Aorta (tissue), 5 donors: ENCODE measurements around the gene ETS1. TPM values are rescaled to one million over a fixed set of nuclear protein-coding genes. Genes with fewer than 3 reads are reported as not detected.

Experiments used
- ATAC-seq: fragments of 200-7000 bp; cut with Tn5 transposase; one replicate; pipeline ENCODE4 v1.9.1; 2022; ENCODE audit warnings: moderate library complexity; ENCODE audit not compliant: low FRiP score
- DNase-seq, 2 donors: peaks; one replicate each; pipeline ENCODE4 v3.0.0-alpha.2; 2020
- H3K27ac ChIP-seq, 2 donors: one replicate each; pipeline ENCODE4 v1.5.1; 2013; ENCODE audit warnings: low read length in 2 of 2, mild to moderate bottlenecking in 2 of 2, moderate library complexity in 2 of 2, control low read depth in 1 of 2, inconsistent platforms in 1 of 2, low read depth in 1 of 2
- H3K27me3 ChIP-seq, 2 donors: one replicate each; pipeline ENCODE4 v1.6.1; 2013; ENCODE audit warnings: control low read depth in 1 of 2, low read length in 1 of 2, mild to moderate bottlenecking in 1 of 2, moderate library complexity in 1 of 2; ENCODE audit not compliant: insufficient read depth in 2 of 2, control insufficient read depth in 1 of 2
- H3K36me3 ChIP-seq, 2 donors: one replicate each; pipeline ENCODE4 v1.6.1; 2013; ENCODE audit warnings: control low read depth in 1 of 2, low read length in 1 of 2, mild to moderate bottlenecking in 1 of 2; ENCODE audit not compliant: insufficient read depth in 2 of 2, control insufficient read depth in 1 of 2
- H3K4me1 ChIP-seq, 2 donors: one replicate each; pipeline ENCODE4 v1.6.1; 2013; ENCODE audit warnings: low read length in 2 of 2, control low read depth in 1 of 2, mild to moderate bottlenecking in 1 of 2, moderate library complexity in 1 of 2; ENCODE audit not compliant: insufficient read depth in 2 of 2, control insufficient read depth in 1 of 2
- H3K4me3 ChIP-seq, 2 donors: one replicate each; pipeline ENCODE4 v1.5.1; 2013; ENCODE audit warnings: low read length in 2 of 2, control low read depth in 1 of 2, mild to moderate bottlenecking in 1 of 2
- H3K9me3 ChIP-seq: one replicate; pipeline ENCODE4 v1.6.1; 2013; ENCODE audit warnings: mild to moderate bottlenecking, low read length; ENCODE audit not compliant: control insufficient read depth
- WGBS, 2 donors: extraction: QIAGEN DNeasy Blood & Tissue Kit; methylation state at CpG; one replicate each; pipeline ENCODE4 v1.1.7; 2013; 5-methylcytosine and 5-hydroxymethylcytosine counted together
- intact Hi-C, 2 donors: fragments of 100-400 bp; cut with DNase I; formaldehyde crosslinking; loops; one replicate each; pipeline versions ENCODE4 v1.14.2 to v1.15.0; 2022
- polyA plus RNA-seq, 2 donors: library from polyadenylated mRNA; stranded (reverse); fragments of 200-250 nt; gene quantifications; one replicate each; pipeline ENCODE4 v1.2.3, GENCODE V29; 2013
- total RNA-seq, 2 donors: library from RNA; stranded (reverse); fragmentation: NEBNext Ultra II Directional; extraction: Animal tissue kit (Norgen Biotek cat#: 25700); gene quantifications; one replicate each; pipeline ENCODE4 v1.2.1, GENCODE V29; 2021
- donor health status: healthy with polysubstance abuse.
- donor health status: Bipolar disorder and iron deficiency.
- donor health status: DM: no; HTN: no; CAD: no.
- donor health status: DM: no; HTN: no; CAD: no.
- donor health status: DM: yes; HTN: yes; CAD: no.

ETS1 gene
- total and polyA plus RNA-seq, 4 donors: 17.8 to 125 (median 69.8) TPM

DNA sequence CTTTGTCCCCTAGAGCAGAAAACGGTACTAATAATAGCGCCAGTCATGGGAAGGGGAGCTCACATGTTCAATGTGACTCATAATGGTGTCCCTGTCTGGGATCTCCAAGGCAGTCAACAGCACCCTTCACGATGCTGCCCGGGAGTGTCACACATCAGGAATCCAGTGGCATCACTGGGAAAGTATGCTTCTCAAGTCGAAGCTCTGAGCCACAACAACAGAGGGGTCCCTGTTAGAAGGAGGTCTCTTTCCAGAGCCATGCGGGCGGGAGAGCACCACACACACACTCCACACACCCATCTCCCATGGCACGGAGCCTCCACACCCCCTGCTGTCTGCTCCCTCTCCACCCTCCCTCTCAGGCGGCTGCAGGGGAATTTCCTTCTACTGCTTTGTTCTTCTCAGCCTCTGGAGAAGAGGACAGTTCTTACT, 119.7 kb downstream of the ETS1 start:
- DNase-seq (peak; percentile 77 to 83), ATAC-seq (peak; percentile 81)
- H3K27me3 ChIP-seq: no peaks in the 10 kb centered on the region
- WGBS, 2 donors: 3 to 8% methylated on average over 9 of the region's 9 CpGs
- H3K36me3 ChIP-seq: peaks cover 0 to 4% of the 10 kb centered on the region in 2 donors
- no peaks in the 10 kb centered on the region for H3K9me3 ChIP-seq
- peak overlapping the region in 1 of 2 donors; percentile 70 for H3K27ac ChIP-seq
- intact Hi-C loops: loop anchor here (1.0 to 5.0 kb wide), 4 partner anchors 55 to 175 kb away; no protein-coding TSS in a partner anchor
- peaks cover 3 to 14% of the 10 kb centered on the region in 2 donors for H3K4me1 ChIP-seq
- H3K4me3 ChIP-seq: no peak overlapping the region

DNA sequence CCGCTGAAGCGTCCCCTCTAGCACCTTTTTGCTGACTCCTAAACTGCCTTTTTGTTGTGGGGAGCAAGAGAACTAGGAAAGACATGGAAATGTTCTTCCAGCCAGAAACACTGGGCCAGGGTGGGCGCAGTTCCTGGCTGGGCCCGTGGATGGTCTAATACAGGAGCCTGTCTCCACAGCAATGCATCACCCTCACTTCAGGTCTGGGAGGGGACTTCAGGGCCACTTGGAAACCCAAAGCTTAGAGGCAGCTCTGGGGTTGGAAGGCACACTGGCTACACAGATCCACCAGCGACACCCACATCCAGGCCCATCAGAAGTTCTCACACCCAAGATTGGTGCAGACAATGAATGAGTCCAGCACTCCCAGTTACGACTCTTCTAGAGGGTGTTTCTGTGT, 120.3 kb downstream of the ETS1 start:
- Histone ChIP-seq H3K36me3 (peaks cover 0 to 2% of the 10 kb centered on the region in 2 donors), H3K27me3 (no peaks in the 10 kb centered on the region), H3K9me3 (no peaks in the 10 kb centered on the region), H3K4me3 (no peak overlapping the region), H3K4me1 (peaks cover 3 to 14% of the 10 kb centered on the region in 2 donors), H3K27ac (peak overlapping the region in 1 of 2 donors; percentile 62)
- 83 to 87% methylated on average over 6 of the region's 6 CpGs for WGBS, 2 donors
- intact Hi-C loops: loop anchor here (1.0 to 5.0 kb wide), 4 partner anchors 55 to 175 kb away; no protein-coding TSS in a partner anchor
- ATAC-seq: no peak
- no peak for DNase-seq

DNA sequence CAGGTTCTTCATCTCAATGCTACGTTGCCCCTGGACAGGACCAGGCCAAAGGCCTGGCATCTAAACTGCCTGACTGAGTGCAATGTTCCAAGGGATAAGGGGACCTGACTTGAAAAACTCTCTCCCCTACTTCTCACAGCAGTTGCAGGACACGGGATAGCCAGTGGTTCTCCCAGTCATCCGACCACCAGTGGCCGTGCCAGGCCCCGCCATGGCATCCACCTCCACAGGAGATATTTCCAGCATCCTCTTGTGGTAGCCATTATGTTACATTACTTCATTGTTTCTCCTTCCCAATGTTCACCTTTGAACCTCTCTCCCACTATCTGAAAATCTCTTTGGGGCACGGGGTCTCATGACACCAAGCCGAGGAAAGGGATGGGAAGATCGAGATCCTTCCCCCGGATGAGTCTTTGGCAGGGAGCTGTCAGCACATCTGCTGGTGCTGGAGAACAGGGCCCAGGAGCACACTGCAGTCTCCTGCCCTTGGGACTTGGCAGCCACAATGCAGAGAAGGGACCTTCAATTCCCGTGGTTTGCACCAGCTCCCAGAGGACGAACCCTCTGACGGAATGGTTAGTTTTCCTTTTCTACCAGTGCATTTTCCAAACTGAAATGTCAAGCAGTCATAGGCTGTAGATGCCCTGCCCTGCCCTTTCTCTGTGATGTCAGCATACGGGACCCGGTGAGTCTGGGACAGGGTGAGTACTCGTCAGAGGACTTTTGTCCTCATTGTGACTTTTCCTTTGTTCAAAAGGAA, 121.2 kb downstream of the ETS1 start:
- H3K4me3 ChIP-seq: no peak overlapping the region
- peaks cover 3 to 14% of the 10 kb centered on the region in 2 donors for H3K4me1 ChIP-seq
- H3K27me3 ChIP-seq: no peaks in the 10 kb centered on the region
- H3K36me3 ChIP-seq: peaks cover 0 to 2% of the 10 kb centered on the region in 2 donors
- DNase-seq: peak in 1 of 2 donors; percentile 74
- no peaks in the 10 kb centered on the region for H3K9me3 ChIP-seq
- H3K27ac ChIP-seq: peak overlapping the region in 1 of 2 donors; percentile 8
- WGBS, 2 donors: 85 to 92% methylated on average over 15 of the region's 15 CpGs
- intact Hi-C loops: loop anchor here (5.0 kb wide), 3 partner anchors 56 to 174 kb away; no protein-coding TSS in a partner anchor
- peak; percentile 19 for ATAC-seq

DNA sequence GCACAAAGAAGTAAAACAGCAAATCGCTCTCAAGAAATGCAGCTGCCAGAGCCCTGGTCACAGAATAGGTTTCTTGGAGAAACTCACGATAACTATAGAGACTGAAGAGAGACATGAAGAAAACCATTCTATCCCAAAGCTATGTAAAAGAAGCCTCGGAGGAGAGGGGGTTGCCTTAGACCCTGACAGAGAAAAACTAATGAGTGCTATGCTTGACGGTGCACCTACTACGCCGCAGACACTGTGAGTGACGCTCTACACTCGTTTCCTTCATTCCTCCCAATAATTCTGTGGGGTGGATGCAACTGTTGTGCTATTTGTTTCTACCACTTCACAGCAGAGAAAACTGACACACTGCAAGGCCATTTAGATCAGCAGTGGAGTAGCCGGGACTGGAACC, 121.8 kb downstream of the ETS1 start:
- H3K4me3 ChIP-seq: no peak overlapping the region
- WGBS, 2 donors: 95 to 96% methylated on average over 9 of the region's 9 CpGs
- ATAC-seq (no peak), DNase-seq (no peak)
- no peaks in the 10 kb centered on the region for H3K27me3 ChIP-seq
- H3K27ac ChIP-seq: peak overlapping the region in 1 of 2 donors; percentile 2
- peaks cover 3 to 14% of the 10 kb centered on the region in 2 donors for H3K4me1 ChIP-seq
- H3K36me3 ChIP-seq: peaks cover 0 to 2% of the 10 kb centered on the region in 2 donors
- intact Hi-C loops: loop anchor here (5.0 kb wide), 3 partner anchors 57 to 173 kb away; no protein-coding TSS in a partner anchor
- no peaks in the 10 kb centered on the region for H3K9me3 ChIP-seq

DNA sequence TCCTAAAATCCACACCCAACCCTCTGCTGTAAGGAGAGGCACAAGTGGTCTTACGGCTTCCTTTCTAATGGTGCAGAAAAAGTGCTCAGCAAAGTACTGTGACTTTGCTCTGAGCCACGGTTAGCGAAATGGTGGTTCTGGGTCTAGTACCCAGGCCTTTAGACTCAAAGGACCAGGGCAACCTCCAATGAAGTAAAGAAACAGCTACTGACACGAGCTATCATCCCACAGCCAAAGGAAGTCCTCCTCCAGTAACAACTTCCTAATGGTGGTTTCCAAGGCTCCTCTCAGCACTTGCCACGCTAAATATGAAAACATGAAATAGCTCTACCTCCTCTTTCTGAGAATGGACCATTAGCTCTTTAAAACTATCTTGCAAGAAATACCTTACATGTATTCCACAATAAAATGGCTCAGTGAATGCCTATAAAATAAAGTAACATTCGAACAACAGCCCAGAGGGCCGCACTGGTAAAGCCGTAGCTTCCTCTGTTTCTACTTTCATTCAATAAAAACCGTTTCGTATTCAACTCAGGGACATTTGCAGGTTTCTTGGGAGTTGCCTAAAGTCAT, 122.4 kb downstream of the ETS1 start:
- Histone ChIP-seq H3K4me1 (peaks cover 3 to 14% of the 10 kb centered on the region in 2 donors), H3K27ac (peak overlapping the region; percentile 2 to 9), H3K27me3 (no peaks in the 10 kb centered on the region), H3K4me3 (no peak overlapping the region), H3K9me3 (no peaks in the 10 kb centered on the region), H3K36me3 (peaks cover 0 to 2% of the 10 kb centered on the region in 2 donors)
- ATAC-seq (no peak), DNase-seq (no peak)
- WGBS, 2 donors: 79 to 80% methylated on average over 10 of the region's 10 CpGs
- intact Hi-C loops: loop anchor here (5.0 kb wide), 3 partner anchors 57 to 173 kb away; no protein-coding TSS in a partner anchor

DNA sequence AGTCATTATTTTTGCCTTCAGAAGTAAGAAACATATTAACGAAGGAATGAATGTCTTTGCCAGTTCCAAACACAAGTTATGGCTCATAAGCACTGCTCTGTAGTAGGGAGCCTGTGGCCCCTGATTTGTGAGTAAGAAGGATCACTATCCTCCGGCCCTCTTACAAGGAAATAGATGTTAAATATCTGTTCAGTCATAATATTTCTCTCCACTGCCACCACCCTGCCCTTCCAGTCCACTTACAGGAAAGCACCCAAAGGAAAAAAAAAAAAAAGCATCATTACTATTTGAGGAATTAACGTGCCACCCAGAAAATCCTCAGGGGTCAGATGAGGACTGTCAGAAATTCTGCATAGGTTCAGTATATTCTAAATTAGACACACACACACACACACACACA, 123.4 kb downstream of the ETS1 start:
- H3K9me3 ChIP-seq: no peaks in the 10 kb centered on the region
- H3K36me3 ChIP-seq: peaks cover 2 to 6% of the 10 kb centered on the region in 2 donors
- no peaks in the 10 kb centered on the region for H3K27me3 ChIP-seq
- WGBS, 2 donors: 7 to 11% methylated on average over 3 of the region's 3 CpGs
- no peak overlapping the region for H3K27ac ChIP-seq
- DNase-seq: no peak
- intact Hi-C loops: no loop called here
- H3K4me1 ChIP-seq: peaks cover 3 to 14% of the 10 kb centered on the region in 2 donors
- ATAC-seq: no peak
- H3K4me3 ChIP-seq: no peak overlapping the region

DNA sequence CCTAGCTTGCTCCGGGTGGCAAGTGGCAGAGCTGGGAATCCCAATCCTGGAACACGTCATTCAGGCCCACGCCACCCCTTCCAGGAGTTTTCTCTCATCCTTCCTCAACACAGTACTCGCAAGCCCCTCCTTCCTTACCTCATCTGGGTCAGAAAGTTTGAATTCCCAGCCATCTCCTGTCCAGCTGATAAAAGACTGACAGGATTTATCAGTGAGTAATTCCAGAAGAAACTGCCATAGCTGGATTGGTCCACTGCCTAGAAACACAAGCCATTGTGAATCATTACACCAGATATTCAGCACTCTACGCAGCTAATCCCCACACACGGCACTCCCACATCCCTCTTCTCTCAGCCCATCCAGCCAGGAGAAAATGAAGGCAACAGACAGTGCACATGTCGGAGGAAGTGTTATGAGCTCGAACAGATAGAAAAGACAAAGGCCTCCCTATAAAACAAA, 124.0 kb downstream of the ETS1 start:
- intact Hi-C loops: no loop called here
- 6 to 13% methylated on average over 8 of the region's 8 CpGs for WGBS, 2 donors

DNA sequence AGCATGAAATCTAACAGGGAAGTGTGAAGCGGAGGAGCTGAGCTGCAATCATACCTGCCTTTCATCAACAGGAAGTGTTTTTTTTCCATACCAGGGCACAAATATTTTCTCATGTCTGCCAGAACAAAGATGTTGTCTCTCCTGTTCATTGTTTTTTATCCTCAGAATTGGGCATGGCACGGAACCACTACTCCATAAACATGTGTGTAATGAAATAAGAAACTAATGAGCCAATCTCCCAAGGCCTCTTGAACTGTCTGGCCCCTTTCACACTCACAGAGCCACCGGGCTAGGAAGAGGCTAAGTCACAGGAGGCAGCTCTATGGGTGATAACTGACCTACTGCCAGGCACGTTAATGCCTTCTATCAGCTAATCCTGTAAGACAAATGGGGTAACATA, 124.4 kb downstream of the ETS1 start:
- DNase-seq (no peak), ATAC-seq (no peak)
- Histone ChIP-seq H3K9me3 (no peaks in the 10 kb centered on the region), H3K4me3 (no peak overlapping the region), H3K4me1 (peaks cover 3 to 10% of the 10 kb centered on the region in 2 donors), H3K27ac (peak overlapping the region in 1 of 2 donors; percentile 76), H3K36me3 (peaks cover 2 to 6% of the 10 kb centered on the region in 2 donors), H3K27me3 (no peaks in the 10 kb centered on the region)
- intact Hi-C loops: no loop called here
- 58 to 59% methylated on average over 4 of the region's 4 CpGs for WGBS, 2 donors

More for the DNA sequence above, 124.0 kb downstream of the ETS1 start:
- Histone ChIP-seq H3K4me1 (peaks cover 3 to 14% of the 10 kb centered on the region in 2 donors), H3K27ac (peak overlapping the region in 1 of 2 donors; percentile 76), H3K4me3 (no peak overlapping the region), H3K9me3 (no peaks in the 10 kb centered on the region), H3K27me3 (no peaks in the 10 kb centered on the region), H3K36me3 (peaks cover 2 to 6% of the 10 kb centered on the region in 2 donors)
- DNase-seq (no peak), ATAC-seq (peak; percentile 61)
